GM12878 (cell line): Measurements from ENCODE around the gene ISY1. TPM values are rescaled to one million over a fixed set of nuclear protein-coding genes. Genes with fewer than 3 reads are reported as not detected.

Experiments
- CBFB ChIP-seq: IDR thresholded peaks from 2 replicates; pipeline ENCODE4 v1.6.1; 2016; ENCODE audit warnings: antibody characterized with exemption, low read depth
- CEBPB ChIP-seq, 2 experiments: fragments of 150-350 bp in 1 of 2; IDR thresholded peaks; 2 replicates each; pipeline ENCODE4 v1.6.1; 2012 to 2014; ENCODE audit warnings: low read depth in 2 of 2, low read length in 2 of 2, borderline replicate concordance in 1 of 2, inconsistent platforms in 1 of 2
- CREB1 ChIP-seq: IDR thresholded peaks from 2 replicates; pipeline ENCODE4 v1.6.1; 2012; ENCODE audit warnings: low read depth, mild to moderate bottlenecking, inconsistent platforms
- CTCF ChIP-seq, 3 experiments: IDR thresholded peaks in 2 of 3; conservative IDR thresholded peaks in 1 of 3; 2 replicates each; pipeline ENCODE4 v1.5.1; 2011; ENCODE audit warnings: low read depth in 3 of 3, low read length in 3 of 3, mild to moderate bottlenecking in 3 of 3, control low read depth in 2 of 3, moderate library complexity in 2 of 3, inconsistent platforms in 1 of 3, mixed read lengths in 1 of 3; ENCODE audit not compliant: control insufficient read depth in 2 of 3, insufficient read depth in 1 of 3; ENCODE audit errors: extremely low read depth in 1 of 3
- EED ChIP-seq: sonication (generic); IDR thresholded peaks from 2 replicates; pipeline ENCODE4 v1.6.1; 2016; ENCODE audit warnings: antibody characterized with exemption, low read depth
- HCFC1 ChIP-seq: fragments of 150-350 bp; IDR thresholded peaks from 2 replicates; pipeline ENCODE4 v1.6.1; 2014; ENCODE audit warnings: low read length
- JUNB ChIP-seq: IDR thresholded peaks from 2 replicates; pipeline ENCODE4 v1.6.1; 2016; ENCODE audit warnings: antibody characterized with exemption, mild to moderate bottlenecking
- NR2C1 ChIP-seq: fragments of 450-650 bp; IDR thresholded peaks from 2 replicates; pipeline ENCODE4 v1.6.1; 2017; ENCODE audit warnings: antibody characterized with exemption, mild to moderate bottlenecking, moderate library complexity
- PAX5 ChIP-seq: IDR thresholded peaks from 2 replicates; pipeline ENCODE4 v1.6.1; 2011; ENCODE audit warnings: low read depth, low read length, borderline replicate concordance
- POLR2A ChIP-seq: IDR thresholded peaks from 2 replicates; pipeline ENCODE4 v1.6.1; 2011; ENCODE audit warnings: low read depth, mild to moderate bottlenecking, low read length
- SP1 ChIP-seq: IDR thresholded peaks from one replicate; pipeline ENCODE4 v1.6.1; 2011; ENCODE audit warnings: low read depth, low read length
- SRF ChIP-seq, 2 experiments: IDR thresholded peaks; 2 replicates each; pipeline ENCODE4 v1.6.1; 2011; ENCODE audit warnings: low read depth in 2 of 2, low read length in 2 of 2, mild to moderate bottlenecking in 1 of 2, moderate library complexity in 1 of 2
- SUPT20H ChIP-seq: IDR thresholded peaks from 2 replicates; pipeline ENCODE4 v1.6.1; 2011; ENCODE audit warnings: low read depth, mild to moderate bottlenecking, low read length, moderate library complexity, borderline replicate concordance; ENCODE audit not compliant: control insufficient read depth
- TBL1XR1 ChIP-seq: IDR thresholded peaks from 2 replicates; pipeline ENCODE4 v1.6.1; 2012; ENCODE audit warnings: low read depth, low read length, improper control_type of control experiment
- YBX1 ChIP-seq: fragments of 450-650 bp; IDR thresholded peaks from 2 replicates; pipeline ENCODE4 v1.6.1; 2016; ENCODE audit warnings: antibody characterized with exemption
- ZBTB4 ChIP-seq: fragments of 450-650 bp; formaldehyde crosslinking; IDR thresholded peaks from 2 replicates; pipeline ENCODE4 v1.4.0; 2022; ENCODE audit warnings: mild to moderate bottlenecking, moderate library complexity
- polyA plus RNA-seq, 11 experiments: library from polyadenylated mRNA; depleted of rRNA in 4 of 11; unstranded in 6 of 11; stranded (reverse) in 5 of 11; fragments of >200 nt; fragmentation: Nextera tagmentation in 4 of 11; fragmentation: Illumina TruSeq in 1 of 11; extraction: Ambion mirVana in 4 of 11; extraction: Trizol in 1 of 11; gene quantifications; 1 replicate in 1 of 11; 2 replicates in 10 of 11; pipeline versions ENCODE4 v1.2.1 to v1.2.3, GENCODE V29; 2011 to 2016; ENCODE audit warnings: inconsistent platforms in 2 of 11, missing spikeins in 2 of 11, low read depth in 1 of 11
- total RNA-seq, 4 experiments: library from RNA; depleted of rRNA in 3 of 4; stranded (reverse); fragments of >200 nt in 3 of 4; fragmentation: Illumina TruSeq in 1 of 4; extraction: Trizol in 1 of 4; gene quantifications; 2 replicates each; pipeline versions ENCODE4 v1.2.1 to v1.2.3, GENCODE V29; 2013 to 2021
- TF ChIP-seq, protein P1 (sequence below): IDR thresholded peaks from 2 replicates; pipeline ENCODE4 v1.6.1; 2012; ENCODE audit warnings: low read length, inconsistent platforms
- TF ChIP-seq, protein P2 (sequence below): fragments of 450-650 bp; IDR thresholded peaks from 2 replicates; pipeline ENCODE4 v1.6.1; 2017; ENCODE audit warnings: mild to moderate bottlenecking, low read depth, inconsistent platforms; ENCODE audit not compliant: poor library complexity, severe bottlenecking

ISY1 gene
- total and polyA plus RNA-seq, 10 of the 15 experiments (the other 5 are each of a cell fraction or from before 2014, with no cell fraction given): 28.3 to 72.2 (median 44.7) TPM

DNA sequence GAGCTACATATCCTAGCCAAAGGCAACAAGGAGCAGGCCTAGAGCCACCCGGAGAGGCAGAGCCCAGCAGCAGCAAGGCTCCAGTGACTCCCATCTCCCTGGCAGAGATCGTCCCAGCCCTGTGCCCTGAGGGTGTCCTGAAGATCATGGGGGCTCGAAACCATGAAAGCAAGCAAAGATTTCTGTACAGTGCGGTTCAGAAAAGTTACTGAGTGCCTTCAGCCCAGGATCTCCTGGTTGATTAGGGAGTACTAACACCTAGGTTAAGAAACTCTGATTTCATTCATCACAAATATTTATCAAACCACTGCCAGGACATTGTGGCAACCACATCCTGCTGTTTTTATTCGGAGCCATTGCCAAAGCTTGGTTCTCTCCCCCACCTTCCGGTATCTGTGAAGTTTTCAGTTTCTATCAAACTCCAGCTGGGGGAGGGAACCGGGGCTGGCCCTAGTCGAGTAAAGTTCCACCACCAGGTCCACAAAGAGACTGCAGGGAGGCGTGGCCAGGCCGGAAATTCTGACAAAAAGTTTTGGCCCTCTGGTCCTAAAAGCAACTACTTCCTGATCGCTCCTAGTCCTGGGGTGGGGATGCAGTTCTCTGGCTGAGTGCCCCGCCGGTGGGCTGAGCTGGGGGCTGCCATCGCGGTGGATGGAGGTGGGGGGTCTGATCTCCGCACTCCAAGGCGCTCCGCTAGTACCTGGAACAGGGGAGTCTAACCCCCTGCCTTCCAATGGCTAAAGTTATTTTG, 40.4 kb downstream of the ISY1 start (continued):
- TF ChIP-seq ZBTB4 (CRISPR knock-in tag) (no peak), CEBPB (IDR thresholded peaks at IDR 0.05; ENCODE audit: borderline replicate concordance in 1 of 2, low read depth in 2 of 2, low read length in 2 of 2) (no peak), SP1 (peak; percentile 62), NR2C1 (no peak), EED (peak; percentile 69), CTCF (IDR thresholded peaks at IDR 0.05 in 2 of 3, conservative IDR thresholded peaks at IDR 0.05 in 1 of 3; ENCODE audit: control insufficient read depth in 2 of 3, extremely low read depth in 1 of 3, insufficient read depth in 1 of 3, low read depth in 3 of 3, low read length in 3 of 3) (peak; percentile 13 to 19 (median 18); a peak in 4 of 6 replicates), CREB1 (0 out of 2 replicates have a peak, but pooled peaks have one; percentile 21), PAX5 (0 out of 2 replicates have a peak, but pooled peaks have one; percentile 47), TBL1XR1 (no peak; the same call in 1 of the 2 replicates), JUNB (0 out of 2 replicates have a peak, but pooled peaks have one; percentile 11), SRF (IDR thresholded peaks at IDR 0.05; ENCODE audit: low read depth in 2 of 2, low read length in 2 of 2) (0 out of 4 replicates have a peak, but pooled peaks of 1 of the 2 experiments have one; percentile 45), POLR2A (peak; percentile 82), CBFB (peak; percentile 84), YBX1 (no peak), HCFC1 (no peak), SUPT20H (no peak)
- TF ChIP-seq, protein P1, sequence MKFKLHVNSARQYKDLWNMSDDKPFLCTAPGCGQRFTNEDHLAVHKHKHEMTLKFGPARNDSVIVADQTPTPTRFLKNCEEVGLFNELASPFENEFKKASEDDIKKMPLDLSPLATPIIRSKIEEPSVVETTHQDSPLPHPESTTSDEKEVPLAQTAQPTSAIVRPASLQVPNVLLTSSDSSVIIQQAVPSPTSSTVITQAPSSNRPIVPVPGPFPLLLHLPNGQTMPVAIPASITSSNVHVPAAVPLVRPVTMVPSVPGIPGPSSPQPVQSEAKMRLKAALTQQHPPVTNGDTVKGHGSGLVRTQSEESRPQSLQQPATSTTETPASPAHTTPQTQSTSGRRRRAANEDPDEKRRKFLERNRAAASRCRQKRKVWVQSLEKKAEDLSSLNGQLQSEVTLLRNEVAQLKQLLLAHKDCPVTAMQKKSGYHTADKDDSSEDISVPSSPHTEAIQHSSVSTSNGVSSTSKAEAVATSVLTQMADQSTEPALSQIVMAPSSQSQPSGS: peak; percentile 42; the same call in 1 of the 2 replicates
- TF ChIP-seq, protein P2, sequence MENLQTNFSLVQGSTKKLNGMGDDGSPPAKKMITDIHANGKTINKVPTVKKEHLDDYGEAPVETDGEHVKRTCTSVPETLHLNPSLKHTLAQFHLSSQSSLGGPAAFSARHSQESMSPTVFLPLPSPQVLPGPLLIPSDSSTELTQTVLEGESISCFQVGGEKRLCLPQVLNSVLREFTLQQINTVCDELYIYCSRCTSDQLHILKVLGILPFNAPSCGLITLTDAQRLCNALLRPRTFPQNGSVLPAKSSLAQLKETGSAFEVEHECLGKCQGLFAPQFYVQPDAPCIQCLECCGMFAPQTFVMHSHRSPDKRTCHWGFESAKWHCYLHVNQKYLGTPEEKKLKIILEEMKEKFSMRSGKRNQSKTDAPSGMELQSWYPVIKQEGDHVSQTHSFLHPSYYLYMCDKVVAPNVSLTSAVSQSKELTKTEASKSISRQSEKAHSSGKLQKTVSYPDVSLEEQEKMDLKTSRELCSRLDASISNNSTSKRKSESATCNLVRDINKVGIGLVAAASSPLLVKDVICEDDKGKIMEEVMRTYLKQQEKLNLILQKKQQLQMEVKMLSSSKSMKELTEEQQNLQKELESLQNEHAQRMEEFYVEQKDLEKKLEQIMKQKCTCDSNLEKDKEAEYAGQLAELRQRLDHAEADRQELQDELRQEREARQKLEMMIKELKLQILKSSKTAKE: peak; percentile 69
